Activated effector memory CD4-positive, alpha-beta T cell treated with anti-CD3 and anti-CD28 coated beads, Interleukin-2, amount 50 U/mL, for 16 hours (primary cell): Measurements from ENCODE around the gene ASIC3.
"Not testable (repeated sequence)": the region's sequence is repeated elsewhere in the genome, so short reads cannot be mapped to it uniquely, and the experiment has no call there.

ENCODE experiments used
- DNase-seq: peaks from one replicate; pipeline ENCODE4 v3.0.0-alpha.2; 2020

ASIC3 gene

GRCh38 chr7:151034312-151035025, 13.9 kb upstream of the ASIC3 start:
- DNase-seq: no peak

- no peak for DNase-seq
Observed at GRCh38 chr7:151035026-151035717, 13.2 kb upstream of the ASIC3 start.

- DNase-seq: no peak
Observed at GRCh38 chr7:151035902-151036301, 12.4 kb upstream of the ASIC3 start.

- DNase-seq: peak; percentile 90
Observed at GRCh38 chr7:151038951-151039849, 9.1 kb upstream of the ASIC3 start.

- no peak for DNase-seq
Observed at GRCh38 chr7:151039850-151040548, 8.3 kb upstream of the ASIC3 start.

GRCh38 chr7:151040616-151041375, 7.5 kb upstream of the ASIC3 start:
- DNase-seq: no peak

GRCh38 chr7:151043449-151043848, 4.9 kb upstream of the ASIC3 start:
- not testable (repeated sequence) for DNase-seq

- no peak for DNase-seq
Observed at GRCh38 chr7:151043959-151044358, 4.4 kb upstream of the ASIC3 start.

- no peak for DNase-seq
Observed at GRCh38 chr7:151045262-151045661, 3.1 kb upstream of the ASIC3 start.

- no peak for DNase-seq
Observed at GRCh38 chr7:151045967-151046366, 2.4 kb upstream of the ASIC3 start.

- no peak for DNase-seq
Observed at GRCh38 chr7:151046603-151047573, 1.4 kb upstream of the ASIC3 start.

GRCh38 chr7:151048911-151049463, 656 bp downstream of the ASIC3 start:
- DNase-seq: no peak

GRCh38 chr7:151051108-151051507, 2.8 kb downstream of the ASIC3 start:
- DNase-seq: peak; percentile 81

- no peak for DNase-seq
Observed at GRCh38 chr7:151053096-151053495, 4.8 kb downstream of the ASIC3 start.

- no peak for DNase-seq
Observed at GRCh38 chr7:151053751-151054150, 5.4 kb downstream of the ASIC3 start.

GRCh38 chr7:151056283-151056665, 7.9 kb downstream of the ASIC3 start:
- DNase-seq: no peak

GRCh38 chr7:151056666-151057505, 8.6 kb downstream of the ASIC3 start:
- DNase-seq: no peak

- no peak for DNase-seq
Observed at GRCh38 chr7:151057506-151057988, 9.2 kb downstream of the ASIC3 start, which contains the start of gene CDK5. CDK5 (minus strand) TSS chr7:151057897; CDS start chr7:151057848, 49 bp downstream.
